Measurements from ENCODE around the gene LRRC28.
A peak's percentile ranks its signal among the peaks of the same experiment; 100 is the strongest.
"Not testable (repeated sequence)": the region's sequence is repeated elsewhere in the genome, so short reads cannot be mapped to it uniquely, and the experiment has no call there.

The LRRC28 gene

DNA sequence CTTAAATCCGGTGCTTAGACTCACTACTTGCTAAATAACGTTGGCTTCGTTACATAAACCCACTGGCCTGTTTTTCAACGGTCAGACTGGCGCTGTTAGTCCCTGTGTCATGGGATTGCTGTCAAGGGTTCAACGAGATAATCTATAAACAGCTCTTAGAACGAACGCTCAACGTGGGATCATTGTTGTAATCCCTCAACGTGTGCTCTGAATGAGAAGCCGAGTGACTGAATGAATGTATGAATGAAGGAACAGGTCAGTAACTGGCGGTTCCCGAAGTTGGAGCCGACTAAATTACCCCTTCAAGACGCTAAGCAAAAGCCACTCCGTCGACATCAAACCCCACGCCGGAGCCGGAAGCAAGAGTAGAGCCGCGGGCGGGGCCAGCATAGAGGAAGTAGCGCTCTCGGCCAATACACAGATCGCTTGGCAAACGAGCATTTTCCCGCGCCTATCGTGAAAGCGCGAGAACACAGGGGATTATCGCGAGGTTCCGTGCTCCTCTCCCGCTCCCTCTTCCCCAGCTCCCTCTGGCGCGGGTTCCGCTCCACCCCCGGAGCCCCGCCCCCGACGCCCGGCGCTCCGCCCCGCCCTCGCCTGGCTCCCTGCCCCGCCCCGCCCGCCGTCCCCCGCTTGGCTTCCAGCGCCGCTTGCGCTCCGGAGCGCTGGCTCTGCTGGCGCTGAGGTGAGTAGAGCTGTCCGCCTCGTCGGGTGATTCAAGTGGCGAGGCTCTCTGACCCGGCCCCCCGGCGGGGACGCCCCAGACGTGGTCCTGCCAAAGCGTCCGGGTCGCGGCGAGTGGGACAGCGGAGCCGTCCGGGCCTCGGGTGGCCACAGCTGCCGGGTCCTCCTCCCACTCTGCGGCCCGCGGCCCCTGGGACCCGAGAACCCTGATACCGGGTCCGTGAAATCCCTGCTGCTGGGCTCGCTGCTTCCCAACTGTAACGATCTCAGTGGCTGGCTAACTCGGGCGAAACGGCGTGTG, at the start of gene LRRC28:
LRRC28 (plus strand) TSS at position 625 of the 985 bp plus-strand sequence. CDS start 4,477 bp downstream, outside the sequence.
- DNase-seq (ENCODE audit: low spot score) = peak; percentile 99

DNA sequence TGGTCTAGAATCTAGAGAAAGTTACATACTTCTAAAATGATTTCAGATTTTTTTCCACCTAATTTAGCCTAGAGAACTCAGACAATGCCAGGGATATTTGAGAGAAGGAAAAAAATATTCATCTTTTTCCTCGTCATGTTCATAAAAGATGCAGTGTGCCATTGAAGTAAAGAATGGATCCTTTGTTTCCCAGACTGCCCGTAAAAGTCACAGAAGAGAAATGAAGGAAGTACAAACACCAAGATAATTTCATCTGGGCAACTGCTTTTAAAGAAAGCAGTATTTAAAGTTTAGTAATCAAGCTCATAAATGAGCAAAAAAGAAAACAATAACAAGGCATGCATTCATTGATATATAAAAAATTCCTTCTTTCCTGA, 49.1 kb upstream of the LRRC28 start:
- DNase-seq (ENCODE audit: low spot score) = peak; percentile 28

DNA sequence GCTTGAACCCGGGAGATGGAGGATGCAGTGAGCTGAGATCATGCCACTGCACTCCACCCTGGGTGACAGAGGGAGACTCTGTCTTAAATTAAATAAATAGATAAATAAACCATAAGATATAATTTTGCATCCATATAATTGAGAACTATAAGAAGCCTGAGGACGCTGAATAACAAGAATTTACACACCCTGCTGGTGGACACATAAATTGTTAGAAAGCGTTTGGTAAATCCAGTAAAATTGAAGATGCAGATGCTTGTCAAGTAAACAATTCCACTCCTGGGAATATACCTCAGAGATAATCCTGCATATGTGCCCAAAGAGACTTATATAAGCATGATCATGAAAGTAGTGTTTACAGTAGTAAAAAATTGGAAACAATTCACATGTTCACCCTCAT, 43.6 kb upstream of the LRRC28 start:
- DNase-seq (ENCODE audit: low spot score) = no peak

DNA sequence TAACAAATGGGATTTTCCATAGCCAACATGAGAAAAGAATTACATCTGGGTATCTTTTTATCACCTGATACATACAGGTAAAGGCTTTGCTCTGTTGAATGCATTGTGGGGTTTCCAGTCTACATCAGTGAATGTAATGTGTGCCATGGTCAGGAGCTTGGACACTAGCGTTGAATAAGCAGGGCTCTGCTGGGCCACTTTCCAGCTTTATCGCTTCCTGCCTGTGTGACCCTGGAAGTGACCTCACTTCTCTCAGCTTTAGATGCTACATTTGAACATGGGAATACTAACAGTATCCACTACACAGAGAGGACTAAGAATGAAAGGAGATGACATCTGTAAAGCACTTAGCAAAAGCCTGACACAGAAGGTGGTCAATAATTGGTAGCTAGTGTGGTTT, 42.0 kb upstream of the LRRC28 start:
- no peak for DNase-seq (ENCODE audit: low spot score)

DNA sequence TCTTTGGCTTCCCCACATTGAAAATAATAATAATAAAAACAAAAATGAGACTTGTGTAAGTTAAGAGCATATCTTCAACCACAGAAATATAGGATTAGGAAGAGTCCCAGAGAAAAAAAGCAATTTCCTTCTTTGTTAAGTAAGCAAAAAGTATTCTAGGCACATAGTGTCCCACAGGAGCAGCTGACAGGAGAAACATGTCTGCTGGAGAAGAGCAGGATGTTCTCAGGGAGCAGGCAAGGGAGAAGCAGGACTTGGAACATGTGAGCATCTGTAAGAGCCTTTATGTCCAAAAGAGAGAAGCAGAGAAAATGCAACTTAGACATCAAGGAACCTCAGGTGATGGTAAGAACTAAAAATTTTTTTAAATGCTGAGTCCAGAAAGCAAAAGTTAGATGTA, 40.9 kb upstream of the LRRC28 start:
- no peak for DNase-seq (ENCODE audit: low spot score)

DNA sequence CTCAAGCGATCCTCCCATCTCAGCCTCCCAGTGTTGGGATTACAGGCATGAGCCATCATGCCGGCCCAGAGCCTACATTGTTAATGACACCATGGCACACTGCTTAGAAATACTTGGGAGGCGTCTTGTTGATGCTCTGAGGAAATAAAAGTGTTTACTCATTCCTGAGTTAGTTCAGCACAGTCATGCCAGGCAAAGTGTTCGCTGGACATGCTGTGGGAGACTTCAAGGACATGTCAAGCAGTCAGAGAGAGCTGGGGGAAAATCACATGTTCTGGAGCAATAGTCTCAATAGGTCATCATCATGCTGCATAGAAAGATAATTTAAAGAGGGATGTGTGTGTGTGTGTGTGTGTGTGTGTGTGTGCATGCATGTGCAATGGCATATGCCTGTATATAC, 39.4 kb upstream of the LRRC28 start:
- DNase-seq (ENCODE audit: low spot score) = no peak

DNA sequence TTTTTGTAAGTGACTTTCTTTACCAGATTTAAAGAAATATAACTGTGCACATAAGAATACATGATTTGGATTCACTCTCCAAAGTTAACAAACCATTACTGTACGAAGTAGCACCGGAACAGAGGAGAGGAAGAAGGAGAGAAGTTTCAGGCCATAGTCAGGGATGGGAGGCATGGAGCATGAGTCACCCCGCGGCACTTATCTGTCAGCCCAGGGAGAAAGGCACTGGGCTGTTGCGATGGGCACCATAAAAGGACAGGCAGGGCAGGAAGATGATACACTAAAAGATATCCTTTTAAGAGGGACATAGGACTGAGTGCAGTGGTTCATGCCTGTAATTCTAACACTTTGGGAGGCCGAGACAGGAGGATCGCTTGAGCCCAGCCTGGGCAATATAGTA, 38.9 kb upstream of the LRRC28 start:
- no peak for DNase-seq (ENCODE audit: low spot score)

DNA sequence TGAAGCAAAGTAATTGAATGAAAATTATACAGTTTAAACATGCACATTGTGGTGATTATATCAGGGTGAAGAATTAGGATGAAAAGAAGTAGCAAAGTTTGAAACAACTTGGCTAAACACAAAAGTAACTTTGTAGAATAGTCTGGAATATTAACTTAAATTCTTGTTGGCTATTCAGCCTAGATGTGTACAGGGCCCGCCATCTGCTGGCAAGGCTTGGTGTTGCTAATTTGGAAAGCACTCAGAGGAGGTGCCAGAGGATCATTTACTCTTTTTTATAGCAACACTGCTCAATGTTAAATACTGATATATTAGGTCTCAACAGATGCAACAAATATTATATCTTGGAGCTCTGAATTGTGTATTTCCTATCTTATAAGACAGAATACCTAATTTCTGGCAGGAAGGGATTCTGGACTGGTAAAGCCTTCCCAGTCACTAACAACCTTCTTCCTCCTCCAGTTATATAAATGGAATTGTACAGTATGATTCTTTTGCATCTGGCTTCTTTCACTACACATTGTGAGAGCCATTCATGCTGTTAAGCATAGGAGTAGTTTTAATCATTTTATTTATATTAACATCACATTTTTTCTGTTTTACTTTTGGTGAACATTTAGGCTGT, 38.0 kb upstream of the LRRC28 start:
- DNase-seq (ENCODE audit: low spot score) = peak; percentile 75

DNA sequence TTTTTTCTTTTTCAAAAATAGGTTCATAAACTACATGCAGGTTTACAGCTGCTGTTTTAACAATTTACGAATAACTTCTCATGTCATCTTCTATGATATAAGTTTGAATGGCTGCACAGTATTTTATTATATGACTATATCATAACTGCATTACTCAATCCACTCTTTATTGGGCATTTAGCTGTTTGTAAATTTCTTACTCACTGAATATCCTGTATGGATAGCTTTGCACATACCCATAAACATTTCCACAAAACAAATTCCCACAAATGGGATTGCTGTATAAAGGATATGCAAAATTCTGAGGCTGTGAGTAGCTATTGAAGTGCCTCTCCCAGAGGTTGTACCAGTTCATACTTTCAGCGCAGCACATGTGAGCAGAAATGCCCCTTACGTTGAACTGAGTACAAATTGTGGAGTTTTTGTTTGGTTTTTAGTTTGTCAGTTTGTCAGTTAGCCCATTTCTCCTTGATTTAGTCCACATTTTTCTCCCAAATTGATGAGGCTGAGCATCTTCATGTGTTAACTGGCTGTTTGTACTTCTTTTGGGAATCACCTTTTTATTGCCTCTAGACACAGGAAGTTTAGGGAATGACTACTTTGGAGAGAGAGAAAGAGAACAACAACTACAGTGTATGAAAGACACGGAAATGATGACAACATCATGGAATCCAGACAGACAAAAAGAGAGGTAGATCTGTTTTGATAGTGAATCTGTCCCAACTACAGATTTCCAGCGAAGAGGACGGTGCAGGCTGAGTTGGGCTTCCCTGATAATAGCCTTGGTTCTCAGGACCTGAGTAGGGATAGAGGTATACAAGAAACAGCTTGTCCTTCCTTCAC, 26.7 kb upstream of the LRRC28 start:
- no peak for DNase-seq (ENCODE audit: low spot score)

DNA sequence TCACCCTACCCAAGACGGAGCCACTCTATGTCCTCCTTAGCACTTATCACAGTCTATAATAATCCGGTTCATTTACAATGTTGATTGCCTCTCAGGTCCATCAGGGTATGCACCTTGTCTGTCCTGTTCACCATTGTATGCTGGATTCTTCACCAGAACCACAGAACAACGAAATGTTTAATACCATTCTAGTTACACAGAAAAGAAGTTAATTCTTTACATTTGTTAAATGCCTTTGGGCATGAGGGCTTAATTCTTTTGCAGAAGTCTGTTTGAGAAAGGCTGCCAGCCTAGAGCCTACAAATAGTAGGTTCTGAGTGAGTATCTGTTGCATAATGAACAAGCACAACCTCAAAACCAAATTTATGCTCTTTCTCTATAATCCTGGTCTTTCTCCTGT, 24.5 kb upstream of the LRRC28 start:
- no peak for DNase-seq (ENCODE audit: low spot score)

DNA sequence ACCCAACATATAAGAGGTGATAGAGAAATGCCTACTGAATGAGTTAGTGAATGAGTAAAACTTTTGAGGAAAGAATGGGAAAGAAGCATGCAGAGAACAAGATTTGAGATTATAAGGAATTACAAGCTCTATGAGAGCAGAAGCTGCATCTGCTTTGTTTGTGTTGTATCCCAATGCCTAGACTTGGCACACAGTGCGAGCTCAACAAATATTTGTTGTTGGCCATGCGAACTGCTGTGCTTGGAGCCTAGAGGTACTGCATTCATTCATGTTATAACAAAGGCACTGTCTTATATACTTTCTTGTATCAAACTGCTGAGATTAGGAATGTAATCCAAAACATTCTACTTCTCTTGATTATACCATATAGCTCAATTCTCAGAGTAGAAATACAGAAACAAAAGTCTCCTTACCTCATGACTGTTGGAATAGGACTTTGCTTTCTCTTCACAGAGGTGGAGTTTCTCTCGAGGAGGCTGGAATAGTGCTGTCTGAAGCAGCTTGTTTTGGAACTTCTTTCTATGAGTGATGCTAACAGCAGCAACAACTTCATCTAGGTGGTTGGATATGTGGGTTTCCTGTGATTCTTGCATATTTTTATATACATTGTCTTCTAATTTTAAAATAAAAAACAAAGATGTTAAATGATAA, 23.0 kb upstream of the LRRC28 start:
- DNase-seq (ENCODE audit: low spot score) = no peak

DNA sequence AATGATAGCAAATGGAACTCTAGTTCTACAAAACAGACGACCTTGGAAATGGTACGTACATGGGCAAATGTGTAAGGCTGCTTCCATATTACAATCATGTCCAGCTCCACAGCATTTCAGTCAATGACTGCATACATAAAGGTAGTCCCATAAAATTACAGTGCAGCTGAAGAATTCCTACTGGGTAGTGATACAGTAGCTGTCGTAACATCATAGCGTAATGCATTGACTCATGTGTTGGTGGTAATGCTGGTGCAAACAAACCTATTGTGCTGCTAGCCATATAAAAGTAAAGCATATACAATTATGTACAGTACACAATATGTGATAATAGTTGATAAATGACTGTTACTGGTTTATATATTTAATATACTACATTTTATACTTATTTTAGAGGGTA, 20.4 kb upstream of the LRRC28 start:
- no peak for DNase-seq (ENCODE audit: low spot score)

DNA sequence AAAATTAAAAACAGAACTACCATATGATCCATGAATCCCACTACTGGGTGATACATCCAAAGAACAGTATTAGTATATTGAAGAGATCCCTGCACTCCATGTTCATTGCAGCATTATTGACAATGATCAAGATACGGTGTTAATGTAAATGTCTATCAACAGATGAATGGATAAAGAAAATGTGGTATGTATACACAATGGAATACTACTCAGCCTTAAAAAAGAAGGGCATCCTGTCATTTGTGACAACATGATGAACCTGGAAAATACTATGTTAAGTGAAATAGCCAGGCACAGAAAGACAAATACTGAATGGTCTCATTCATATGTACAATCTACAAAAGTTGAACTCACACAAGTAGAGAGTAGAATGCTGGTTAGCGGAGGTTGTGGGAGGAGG, 18.5 kb upstream of the LRRC28 start:
- DNase-seq (ENCODE audit: low spot score) = no peak

DNA sequence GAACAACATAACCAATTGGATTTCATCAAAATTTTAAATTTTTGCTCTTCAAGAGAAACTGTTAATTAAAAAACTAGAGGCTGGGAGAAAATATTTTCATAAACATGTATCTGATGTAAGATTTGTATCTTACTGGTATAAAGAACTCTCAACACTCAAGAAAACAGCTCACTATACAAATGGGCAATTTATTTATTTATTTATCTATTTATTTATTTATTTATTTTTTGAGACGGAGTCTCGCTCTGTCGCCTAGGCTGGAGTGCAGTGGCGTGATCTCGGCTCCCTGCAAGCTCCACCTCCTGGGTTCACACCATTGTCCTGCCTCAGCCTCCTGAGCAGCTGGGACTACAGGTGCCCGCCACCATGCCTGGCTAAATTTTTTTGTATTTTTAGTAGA, 17.1 kb upstream of the LRRC28 start:
- DNase-seq (ENCODE audit: low spot score) = not testable (repeated sequence)

DNA sequence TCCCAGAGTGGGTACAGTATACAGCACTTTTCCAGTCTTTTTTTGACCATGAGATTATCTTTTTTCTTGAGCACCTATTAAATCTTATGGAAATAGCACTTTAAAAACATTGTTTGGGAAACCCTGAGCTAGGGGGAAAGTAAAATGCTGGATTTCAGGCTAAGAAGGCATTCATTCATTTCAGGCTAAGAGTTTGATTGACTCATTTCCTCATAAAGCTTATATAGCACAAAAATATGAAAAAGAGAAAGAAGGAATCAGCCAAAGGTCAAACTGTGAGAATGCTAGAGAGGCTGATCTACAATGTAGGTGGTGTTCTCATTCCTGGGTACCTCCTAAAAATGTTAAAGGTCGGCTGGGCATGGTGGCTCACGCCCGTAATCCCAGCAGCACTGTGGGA, 12.4 kb upstream of the LRRC28 start:
- no peak for DNase-seq (ENCODE audit: low spot score)

DNA sequence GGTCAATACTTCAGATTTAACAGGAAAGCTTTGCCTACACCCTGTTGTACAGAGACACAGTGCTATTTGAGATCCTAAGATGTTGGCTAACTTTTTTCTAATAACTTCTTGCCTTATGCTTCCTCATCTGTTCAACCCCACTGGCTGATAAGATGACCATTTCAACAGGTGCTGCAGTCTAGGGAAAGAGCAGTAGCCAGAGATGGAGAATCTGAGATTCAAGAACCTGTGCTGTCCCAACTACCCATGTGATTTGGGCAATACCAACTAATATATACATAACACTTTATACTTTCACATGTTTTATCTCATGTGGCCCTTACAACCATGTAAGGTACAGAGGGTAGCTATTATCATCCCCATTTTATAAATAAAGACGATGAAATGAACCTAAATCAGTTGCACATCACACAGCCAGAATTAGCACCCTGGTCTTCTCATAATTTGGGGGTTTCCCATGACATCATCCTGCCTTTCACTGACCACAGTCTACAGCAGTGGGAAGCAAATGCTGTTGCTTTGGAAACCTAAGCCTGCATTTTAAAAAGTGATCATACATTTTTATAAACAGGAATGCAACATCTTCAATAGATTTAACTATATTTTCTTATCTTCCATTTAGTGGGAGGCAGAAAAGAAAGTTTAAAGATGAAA, 11.6 kb upstream of the LRRC28 start:
- DNase-seq (ENCODE audit: low spot score) = no peak

DNA sequence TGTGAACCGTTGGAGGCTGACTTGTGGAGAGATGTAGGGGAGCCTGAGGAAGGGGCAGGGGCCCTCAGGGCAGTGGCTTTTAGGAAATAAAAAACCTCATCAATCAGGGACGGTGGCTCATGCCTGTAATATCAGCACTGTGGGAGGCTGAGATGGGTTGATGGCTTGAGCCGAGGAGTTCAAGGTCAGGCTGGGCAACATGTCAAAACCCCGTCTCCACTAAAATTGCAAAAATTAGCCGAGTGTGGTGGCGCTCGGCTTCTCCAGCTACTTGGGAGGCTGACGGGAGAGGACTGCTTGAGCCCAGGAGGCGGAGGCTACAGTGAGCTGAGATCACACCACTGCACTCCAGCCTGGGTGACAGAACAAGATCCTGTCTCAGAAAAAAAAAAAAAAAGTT, 9.5 kb upstream of the LRRC28 start:
- DNase-seq (ENCODE audit: low spot score) = no peak

DNA sequence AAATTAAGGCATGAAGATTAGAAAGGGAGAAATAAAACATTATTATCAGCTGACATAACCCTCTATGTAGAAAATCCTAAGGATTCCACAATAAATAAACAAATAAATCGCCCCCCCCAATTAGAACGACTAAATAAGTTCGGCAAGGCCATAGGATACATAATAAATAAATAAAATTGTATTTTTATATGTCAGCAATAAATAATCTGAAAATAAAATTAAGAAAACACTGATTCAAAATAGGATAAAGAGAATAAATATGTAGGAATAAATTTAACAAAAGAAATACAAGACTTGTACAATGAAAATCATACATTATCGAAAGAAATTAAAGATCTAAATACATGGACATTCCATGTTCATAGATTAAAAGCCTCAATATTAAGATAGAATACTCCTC, 7.0 kb upstream of the LRRC28 start:
- no peak for DNase-seq (ENCODE audit: low spot score)

DNA sequence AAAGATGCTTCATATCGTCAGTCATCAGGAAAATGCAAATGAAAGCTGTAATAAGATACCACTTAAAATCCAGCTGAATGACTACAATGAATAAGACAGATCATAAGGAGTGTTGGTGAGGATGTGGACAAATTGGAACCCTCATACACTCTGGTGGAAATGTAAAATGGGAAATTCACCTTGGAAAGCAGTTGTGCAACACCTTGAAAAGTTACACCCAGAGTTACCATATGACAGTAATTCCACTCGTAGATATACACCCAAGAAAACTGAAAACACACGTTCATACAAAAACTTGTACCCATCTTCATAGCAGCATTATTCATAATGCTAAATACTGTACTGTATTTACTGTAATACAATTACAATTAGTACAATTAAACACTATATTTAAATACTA, 4.2 kb upstream of the LRRC28 start:
- DNase-seq (ENCODE audit: low spot score) = no peak

DNA sequence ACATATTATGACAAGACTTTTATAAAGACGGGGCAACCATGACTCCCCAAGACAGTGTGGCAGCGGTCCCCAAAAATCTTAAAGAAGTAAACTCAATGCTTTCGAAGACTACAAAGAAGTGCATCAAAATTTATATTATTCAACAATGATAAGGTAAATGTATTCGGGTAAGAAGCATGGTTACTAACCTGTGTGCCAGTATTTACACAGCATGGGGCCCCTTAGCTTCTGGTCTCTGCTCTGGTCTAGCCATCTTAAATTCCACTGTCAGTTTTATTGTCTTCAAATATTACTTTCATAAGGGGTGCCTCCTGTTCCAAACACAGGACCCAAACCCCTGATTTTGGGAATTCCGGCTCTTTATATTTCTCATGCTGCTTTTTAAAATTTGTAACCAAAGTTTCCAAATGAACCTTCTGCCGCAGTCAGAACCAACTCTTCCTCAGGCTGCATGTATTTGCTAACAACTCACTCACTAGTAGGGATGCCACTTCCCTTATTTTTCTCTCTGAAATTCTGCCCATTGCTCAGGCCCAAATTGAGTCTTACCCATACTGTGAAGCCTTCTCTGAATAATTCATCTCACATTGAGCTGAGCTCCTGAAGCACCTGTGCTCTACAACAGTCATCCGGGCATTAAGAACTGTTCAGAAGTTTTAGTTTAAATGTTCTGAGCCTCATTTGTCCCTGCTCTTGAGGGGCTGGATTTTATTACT, 3.1 kb upstream of the LRRC28 start:
- no peak for DNase-seq (ENCODE audit: low spot score)
